PFSK-1 (cell line): ENCODE measurements around the gene CPA4.

Source experiments
- FOXP2 ChIP-seq: optimal IDR thresholded peaks from 2 replicates; pipeline ENCODE3; 2011; ENCODE audit warnings: borderline replicate concordance, control low read depth, inconsistent platforms; ENCODE audit not compliant: insufficient read depth; ENCODE audit errors: extremely low read length, extremely low read depth
- POLR2AphosphoS5 ChIP-seq: IDR thresholded peaks from 2 replicates; pipeline ENCODE4 v1.6.1; 2012; ENCODE audit warnings: low read depth, mild to moderate bottlenecking, control low read depth, low read length, moderate library complexity
- REST ChIP-seq, 2 experiments: IDR thresholded peaks; 2 replicates each; pipeline versions ENCODE4 v1.6.1 to v1.8.0; 2011 to 2012; ENCODE audit warnings: low read depth in 2 of 2, low read length in 2 of 2, control low read depth in 1 of 2, inconsistent platforms in 1 of 2, mild to moderate bottlenecking in 1 of 2, moderate library complexity in 1 of 2; ENCODE audit not compliant: insufficient read depth in 1 of 2
- SIN3A ChIP-seq: IDR thresholded peaks from 2 replicates; pipeline ENCODE4 v1.6.1; 2012; ENCODE audit warnings: mild to moderate bottlenecking, low read length, moderate library complexity, borderline replicate concordance; ENCODE audit not compliant: insufficient read depth
- TAF1 ChIP-seq: IDR thresholded peaks from 2 replicates; pipeline ENCODE4 v1.6.1; 2012; ENCODE audit warnings: low read length, control low read depth, borderline replicate concordance; ENCODE audit not compliant: insufficient read depth

The CPA4 gene

DNA sequence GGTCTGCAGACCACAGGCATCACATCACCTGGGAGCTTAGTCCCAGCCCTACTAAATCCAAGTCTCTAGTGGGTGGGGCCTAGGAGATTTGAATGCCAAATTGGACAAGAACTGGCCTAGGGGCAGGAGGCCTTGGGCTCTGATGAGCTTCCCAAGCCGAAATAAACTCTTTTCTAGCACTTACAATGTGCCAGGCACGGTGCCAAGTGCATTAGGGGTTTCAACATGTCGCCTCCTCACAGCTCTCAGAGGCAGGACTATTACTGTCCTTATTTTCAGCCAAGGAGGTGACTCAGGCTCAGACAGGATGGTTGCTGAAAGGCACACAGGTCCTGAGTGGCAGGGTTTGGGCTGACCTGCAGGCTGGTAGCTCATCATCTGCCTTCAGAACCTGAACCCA, 78.1 kb downstream of the CPA4 start:
- no peak for TF ChIP-seq FOXP2
- TF ChIP-seq SIN3A, result no peak
- TF ChIP-seq TAF1, result no peak
- no peak for TF ChIP-seq REST (IDR thresholded peaks at IDR 0.05; ENCODE audit: insufficient read depth in 1 of 2, low read depth in 2 of 2, low read length in 2 of 2)
- no peak for TF ChIP-seq POLR2AphosphoS5

- TF ChIP-seq POLR2AphosphoS5, result no peak
- no peak for TF ChIP-seq TAF1
Measured at GRCh38 chr7:130372402-130373165, 79.6 kb downstream of the CPA4 start.
